ENCODE results near the gene DLG2.

DNA sequence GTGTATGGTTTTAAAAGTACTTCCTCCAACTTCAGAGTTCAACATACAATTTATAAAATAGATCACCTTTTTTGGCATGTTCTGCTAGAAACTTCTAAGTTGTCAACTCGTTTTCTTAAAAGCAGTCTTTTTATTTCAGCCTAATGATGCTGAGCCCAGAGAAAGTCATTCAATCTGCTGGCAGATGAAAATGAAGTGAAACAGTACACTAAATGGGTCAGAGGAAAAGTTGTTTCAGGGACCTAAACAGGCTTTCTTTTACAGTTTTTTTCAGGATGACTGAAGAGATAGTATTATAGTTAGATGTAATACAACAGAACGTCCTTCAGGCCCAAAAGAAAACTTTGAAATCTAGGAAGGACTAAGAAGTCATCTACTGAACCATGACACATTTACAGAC, 1498.3 kb downstream of the DLG2 start:
- TF ChIP-seq POLR2A (IDR thresholded peaks at IDR 0.05), result no peak
- TF ChIP-seq, protein P1, sequence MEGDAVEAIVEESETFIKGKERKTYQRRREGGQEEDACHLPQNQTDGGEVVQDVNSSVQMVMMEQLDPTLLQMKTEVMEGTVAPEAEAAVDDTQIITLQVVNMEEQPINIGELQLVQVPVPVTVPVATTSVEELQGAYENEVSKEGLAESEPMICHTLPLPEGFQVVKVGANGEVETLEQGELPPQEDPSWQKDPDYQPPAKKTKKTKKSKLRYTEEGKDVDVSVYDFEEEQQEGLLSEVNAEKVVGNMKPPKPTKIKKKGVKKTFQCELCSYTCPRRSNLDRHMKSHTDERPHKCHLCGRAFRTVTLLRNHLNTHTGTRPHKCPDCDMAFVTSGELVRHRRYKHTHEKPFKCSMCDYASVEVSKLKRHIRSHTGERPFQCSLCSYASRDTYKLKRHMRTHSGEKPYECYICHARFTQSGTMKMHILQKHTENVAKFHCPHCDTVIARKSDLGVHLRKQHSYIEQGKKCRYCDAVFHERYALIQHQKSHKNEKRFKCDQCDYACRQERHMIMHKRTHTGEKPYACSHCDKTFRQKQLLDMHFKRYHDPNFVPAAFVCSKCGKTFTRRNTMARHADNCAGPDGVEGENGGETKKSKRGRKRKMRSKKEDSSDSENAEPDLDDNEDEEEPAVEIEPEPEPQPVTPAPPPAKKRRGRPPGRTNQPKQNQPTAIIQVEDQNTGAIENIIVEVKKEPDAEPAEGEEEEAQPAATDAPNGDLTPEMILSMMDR (IDR thresholded peaks at IDR 0.05 in 4 of 5, conservative IDR thresholded peaks at IDR 0.05 in 1 of 5), result no peak
